RPMI7951 (cell line): Measurements from ENCODE around the gene B4GALT1. TPM values are rescaled to one million over a fixed set of nuclear protein-coding genes. Genes with fewer than 3 reads are reported as not detected.

Source experiments
- total RNA-seq: library from RNA; depleted of rRNA; stranded (reverse); fragments of >200 nt; shearing (Covaris generic); gene quantifications from 2 replicates; pipeline ENCODE4 v1.2.3, GENCODE V29; 2014; rRNA removed

B4GALT1 gene
- total RNA-seq, 1 experiment from 2014 or later: 38.7 TPM

Other genes starting within 250 kb of the B4GALT1 start
- gene APTX, start 165.7 kb downstream of the B4GALT1 start, total RNA-seq: 33.9 and 40.6 TPM in 2 replicates
- gene DNAJA1, start 142.1 kb downstream of the B4GALT1 start, total RNA-seq: 171 and 180 TPM in 2 replicates
- gene SMU1, start 90.7 kb downstream of the B4GALT1 start, total RNA-seq: 27.5 and 28.1 TPM in 2 replicates
- gene SPINK4, start 72.8 kb upstream of the B4GALT1 start, total RNA-seq: not detected in 2 replicates
- gene BAG1, start 97.4 kb upstream of the B4GALT1 start, total RNA-seq: 19.9 and 34.0 TPM in 2 replicates
- 135 and 143 TPM in 2 replicates for gene CHMP5, start 97.7 kb upstream of the B4GALT1 start, total RNA-seq
- gene NFX1, start 123.2 kb upstream of the B4GALT1 start, total RNA-seq: 14.0 and 16.3 TPM in 2 replicates
- gene AQP7, start 235.2 kb upstream of the B4GALT1 start, total RNA-seq: not detected in 2 replicates